Fibroblast of skin of left biceps (primary cell): ENCODE measurements around the gene WDR81.
"Not testable (repeated sequence)": the region's sequence is repeated elsewhere in the genome, so short reads cannot be mapped to it uniquely, and the experiment has no call there.

Experiments
- DNase-seq, 2 experiments: peaks; one replicate each; pipeline ENCODE4 v3.0.0-alpha.2; 2013; ENCODE audit warnings: low read depth in 2 of 2

The WDR81 gene

DNA sequence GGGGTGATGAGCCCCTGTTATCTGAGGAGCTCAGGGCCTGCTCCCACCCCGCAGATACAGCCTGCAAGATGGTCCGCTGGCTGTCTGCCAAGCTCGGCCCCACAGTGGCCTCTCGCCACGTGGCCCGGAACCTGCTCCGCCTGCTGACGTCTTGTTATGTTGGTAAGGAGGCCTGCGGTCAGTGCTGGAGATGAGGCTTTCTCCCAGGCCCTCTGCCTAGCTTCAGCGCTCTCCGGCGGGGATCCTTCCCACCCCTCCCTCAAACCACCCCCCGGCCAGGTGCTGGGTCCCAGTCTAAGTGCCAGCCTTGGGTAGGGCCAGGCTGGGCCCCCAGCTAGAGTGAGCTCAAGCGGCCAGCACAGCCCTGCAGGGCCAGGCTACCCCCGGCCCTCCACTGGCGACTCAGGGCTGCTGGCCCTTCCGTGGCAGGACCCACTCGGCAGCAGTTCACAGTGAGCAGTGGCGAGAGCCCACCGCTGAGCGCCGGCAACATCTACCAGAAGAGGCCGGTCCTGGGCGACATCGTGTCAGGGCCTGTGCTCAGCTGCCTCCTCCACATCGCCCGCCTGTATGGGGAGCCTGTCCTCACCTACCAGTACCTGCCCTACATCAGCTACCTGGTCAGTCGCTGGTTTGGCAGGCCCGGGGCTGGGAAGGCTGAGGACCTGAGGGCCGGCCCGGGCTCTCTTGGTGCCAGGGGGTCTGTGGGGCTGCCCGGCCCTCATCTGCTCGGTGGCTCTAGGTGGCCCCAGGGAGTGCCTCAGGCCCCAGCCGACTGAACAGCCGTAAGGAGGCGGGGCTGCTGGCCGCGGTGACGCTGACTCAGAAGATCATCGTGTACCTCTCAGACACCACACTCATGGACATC lies 6.1 kb downstream of the WDR81 start:
- DNase-seq = no peak

DNA sequence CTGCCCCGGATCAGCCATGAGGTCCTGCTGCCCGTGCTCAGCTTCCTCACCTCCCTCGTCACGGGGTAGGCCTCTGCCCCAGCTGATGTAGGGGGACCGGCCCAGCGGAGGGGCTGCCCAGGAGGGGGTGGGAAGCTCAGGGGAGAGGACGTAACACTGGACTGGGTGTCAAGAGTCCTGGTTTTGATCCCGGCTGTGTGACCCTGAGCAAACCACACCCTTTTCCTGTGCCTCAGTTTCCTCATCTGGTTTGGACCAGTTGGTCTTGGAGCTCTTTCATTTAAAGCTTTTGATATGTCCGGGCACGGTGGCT lies 6.6 kb downstream of the WDR81 start:
- no peak for DNase-seq

DNA sequence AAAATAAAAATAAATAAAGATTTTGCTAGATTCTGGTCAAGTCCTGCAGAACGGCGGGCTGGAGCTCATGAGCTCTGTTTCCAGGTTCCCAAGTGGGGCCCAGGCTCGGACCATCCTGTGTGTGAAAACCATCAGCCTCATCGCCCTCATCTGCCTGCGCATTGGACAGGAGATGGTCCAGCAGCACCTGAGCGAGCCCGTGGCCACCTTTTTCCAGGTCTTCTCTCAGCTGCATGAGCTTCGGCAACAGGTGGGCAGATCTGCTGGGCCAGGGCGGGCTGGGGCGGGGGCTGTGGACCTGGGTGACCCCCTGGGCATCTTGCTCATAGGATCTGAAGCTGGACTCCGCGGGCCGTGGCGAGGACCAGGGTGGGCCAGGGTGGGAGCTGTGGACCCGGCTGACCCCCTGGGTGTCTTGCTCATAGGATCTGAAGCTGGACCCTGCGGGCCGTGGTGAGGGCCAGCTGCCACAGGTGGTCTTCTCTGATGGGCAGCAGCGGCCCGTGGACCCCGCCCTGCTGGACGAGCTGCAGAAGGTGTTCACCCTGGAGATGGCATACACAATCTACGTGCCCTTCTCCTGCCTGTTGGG lies 7.8 kb downstream of the WDR81 start:
- DNase-seq = no peak

DNA sequence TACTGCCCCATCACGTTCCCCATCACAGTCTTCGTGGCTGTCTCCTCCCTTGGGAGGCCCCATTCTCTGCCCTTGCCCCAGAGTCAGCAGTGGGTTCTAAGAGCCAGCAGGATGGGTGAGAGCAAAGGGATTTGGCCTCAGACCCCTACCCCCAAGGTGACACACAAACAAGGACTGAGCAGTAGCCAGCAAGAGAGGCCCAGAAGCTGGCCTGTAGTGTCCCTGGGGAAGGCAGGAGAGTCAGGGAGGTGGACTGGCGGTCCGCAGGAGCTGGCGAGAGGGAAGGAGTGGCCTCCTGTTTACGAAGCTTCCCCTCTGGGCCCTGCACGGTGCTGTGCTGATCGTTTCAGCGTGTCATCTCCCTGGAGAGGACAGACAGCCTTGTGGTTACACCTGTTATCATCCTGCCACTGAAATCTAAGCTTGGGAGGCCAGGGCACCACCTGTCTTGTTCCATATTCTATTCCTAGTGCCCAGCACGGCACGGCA lies 8.4 kb downstream of the WDR81 start:
- DNase-seq = no peak

DNA sequence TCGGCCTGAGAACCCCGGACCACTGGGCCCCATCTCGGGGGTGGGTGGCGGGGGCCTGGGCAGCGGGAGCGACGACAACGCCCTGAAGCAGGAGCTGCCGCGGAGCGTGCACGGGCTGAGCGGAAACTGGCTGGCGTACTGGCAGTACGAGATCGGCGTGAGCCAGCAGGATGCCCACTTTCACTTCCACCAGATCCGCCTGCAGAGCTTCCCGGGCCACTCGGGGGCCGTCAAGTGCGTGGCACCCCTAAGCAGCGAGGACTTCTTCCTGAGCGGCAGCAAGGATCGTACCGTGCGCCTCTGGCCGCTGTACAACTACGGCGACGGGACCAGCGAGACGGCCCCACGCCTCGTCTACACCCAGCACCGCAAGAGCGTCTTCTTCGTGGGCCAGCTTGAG lies 9.3 kb downstream of the WDR81 start:
- no peak for DNase-seq

DNA sequence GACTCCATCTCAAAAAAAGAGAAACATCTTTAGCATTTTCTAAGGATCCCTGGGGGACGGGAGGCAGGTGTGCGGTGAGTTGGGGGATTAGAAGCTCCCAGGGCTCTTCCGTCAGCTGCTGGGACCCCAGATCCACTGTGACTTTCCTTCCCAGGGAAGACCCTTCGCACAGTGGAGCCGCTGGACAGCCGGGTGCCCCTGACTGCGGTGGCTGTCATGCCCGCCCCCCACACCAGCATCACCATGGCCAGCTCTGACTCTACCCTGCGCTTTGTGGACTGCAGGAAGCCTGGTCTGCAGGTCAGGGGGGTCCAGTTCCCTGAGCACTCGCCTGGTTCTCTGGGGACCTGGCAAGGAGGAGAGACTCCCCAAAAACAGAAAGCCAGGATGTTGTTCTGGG lies 10.9 kb downstream of the WDR81 start:
- no peak for DNase-seq

DNA sequence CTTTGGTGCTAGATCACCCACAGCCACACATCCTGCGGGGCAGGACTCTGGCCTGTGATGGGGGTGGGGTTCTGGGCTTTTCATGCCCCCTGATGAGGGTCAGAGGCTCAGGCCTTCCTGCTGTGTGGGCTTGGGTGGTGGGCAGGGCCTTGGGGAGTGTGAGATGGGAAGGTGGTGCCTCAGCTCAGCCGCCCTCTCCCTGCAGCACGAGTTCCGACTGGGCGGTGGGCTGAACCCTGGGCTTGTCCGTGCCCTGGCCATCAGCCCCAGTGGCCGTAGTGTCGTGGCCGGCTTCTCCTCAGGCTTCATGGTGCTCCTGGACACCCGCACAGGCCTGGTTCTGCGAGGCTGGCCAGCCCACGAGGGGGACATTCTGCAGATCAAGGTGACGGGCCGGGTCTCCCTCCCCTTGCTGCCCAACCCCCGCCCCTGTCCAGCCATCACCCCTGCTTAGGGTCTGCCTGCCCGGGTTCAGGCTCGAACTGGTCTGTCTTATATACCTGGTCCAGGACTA lies 11.4 kb downstream of the WDR81 start:
- no peak for DNase-seq

DNA sequence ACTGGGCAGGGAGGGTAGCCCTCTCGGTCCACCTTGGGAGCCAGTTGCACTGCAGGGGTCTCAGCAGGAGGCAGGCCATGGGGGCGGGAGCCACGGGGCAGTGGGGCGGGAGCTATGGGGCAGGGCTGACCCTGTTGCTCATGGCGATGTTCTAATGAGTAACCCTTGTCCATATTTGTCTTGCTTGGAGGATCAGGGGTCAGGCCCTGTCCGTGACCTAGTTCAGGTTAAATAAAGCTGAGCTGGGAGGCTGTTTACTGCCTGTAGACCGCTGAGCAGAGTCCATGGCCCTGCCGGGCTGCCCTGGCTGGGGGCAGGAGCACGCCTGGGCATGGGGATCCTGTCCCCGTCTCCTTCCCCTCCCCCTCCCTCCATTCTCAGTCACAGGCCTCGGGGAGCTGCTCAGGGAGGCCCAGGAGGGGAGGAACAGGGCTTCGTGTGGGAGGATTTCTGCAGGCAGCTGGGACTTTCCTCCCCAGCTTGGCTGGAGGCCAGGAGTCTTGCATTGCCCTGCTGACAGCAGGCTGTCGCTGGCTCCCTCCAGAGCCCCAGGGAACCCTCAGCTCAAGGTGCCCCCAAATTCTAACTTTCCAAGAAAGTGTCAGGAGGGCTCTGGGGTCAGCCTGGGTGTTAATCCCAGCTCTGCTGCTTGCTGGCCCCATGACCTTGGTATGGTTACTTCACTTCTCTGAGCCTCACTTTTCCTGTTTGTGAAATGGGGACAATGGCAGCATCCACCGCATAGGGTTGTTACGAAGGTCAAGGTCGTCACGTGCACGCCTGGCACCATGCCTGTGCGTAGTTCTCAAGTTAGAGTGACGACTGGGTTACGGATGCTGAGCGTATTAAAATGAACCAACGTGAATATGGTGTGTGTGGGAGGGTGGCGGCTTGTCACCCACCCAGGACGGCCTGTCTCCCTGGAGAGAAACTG lies 12.1 kb downstream of the WDR81 start:
- no peak for DNase-seq

DNA sequence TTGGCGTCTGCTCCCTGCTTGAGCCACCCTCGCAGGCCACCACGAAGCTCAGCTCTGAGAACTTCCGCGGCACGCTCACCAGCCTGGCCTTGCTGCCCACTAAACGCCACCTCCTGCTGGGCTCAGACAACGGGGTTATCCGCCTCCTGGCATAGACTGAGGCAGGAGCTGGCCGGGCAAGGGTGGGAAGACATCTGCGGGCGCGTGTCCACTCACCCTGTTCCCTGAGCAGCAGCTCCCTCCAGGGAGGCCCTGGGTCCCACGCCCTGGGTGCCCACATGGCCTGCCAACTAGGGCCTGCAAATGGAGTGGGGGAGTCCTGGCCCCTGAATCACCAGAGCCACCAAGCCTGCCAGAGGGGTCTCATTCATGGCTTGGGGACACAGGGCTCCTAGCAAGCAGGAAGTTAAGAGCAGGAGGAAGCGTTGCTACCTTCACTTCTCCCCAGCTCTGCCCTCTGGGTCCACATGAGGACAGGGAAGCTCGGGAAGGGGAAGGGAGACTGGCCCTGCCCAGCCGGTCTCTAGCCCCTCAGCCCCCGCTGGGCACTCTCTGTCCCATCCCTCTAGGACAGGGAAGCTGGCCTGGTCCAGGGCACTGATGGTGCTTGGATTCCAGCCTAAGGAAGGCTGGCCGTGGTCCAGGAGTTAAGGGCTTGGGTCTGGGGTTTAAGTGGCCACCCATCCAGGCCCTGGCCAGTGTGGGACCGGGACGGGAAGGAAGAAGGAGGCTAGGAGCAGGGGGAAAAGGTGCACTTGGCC lies 13.2 kb downstream of the WDR81 start:
- no peak for DNase-seq

DNA sequence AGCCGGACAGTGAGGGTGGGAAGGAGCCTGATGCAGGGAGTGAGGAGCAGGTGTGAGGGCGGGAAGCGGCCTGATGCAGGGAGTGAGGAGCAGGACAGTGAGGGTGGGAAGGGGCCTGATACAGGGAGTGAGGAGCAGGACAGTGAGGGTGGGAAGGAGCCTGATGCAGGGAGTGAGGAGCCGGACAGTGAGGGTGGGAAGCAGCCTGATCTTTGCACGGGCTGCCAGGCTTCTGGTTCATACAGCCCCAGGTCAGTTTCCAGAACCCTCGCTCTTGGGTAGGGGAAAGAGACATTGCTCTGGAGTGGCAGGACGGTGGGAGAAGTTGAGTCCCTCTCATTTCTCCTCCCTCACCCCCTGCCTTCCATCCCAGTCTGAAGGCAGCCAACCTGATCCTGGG lies 17.4 kb downstream of the WDR81 start:
- DNase-seq = not testable (repeated sequence)

DNA sequence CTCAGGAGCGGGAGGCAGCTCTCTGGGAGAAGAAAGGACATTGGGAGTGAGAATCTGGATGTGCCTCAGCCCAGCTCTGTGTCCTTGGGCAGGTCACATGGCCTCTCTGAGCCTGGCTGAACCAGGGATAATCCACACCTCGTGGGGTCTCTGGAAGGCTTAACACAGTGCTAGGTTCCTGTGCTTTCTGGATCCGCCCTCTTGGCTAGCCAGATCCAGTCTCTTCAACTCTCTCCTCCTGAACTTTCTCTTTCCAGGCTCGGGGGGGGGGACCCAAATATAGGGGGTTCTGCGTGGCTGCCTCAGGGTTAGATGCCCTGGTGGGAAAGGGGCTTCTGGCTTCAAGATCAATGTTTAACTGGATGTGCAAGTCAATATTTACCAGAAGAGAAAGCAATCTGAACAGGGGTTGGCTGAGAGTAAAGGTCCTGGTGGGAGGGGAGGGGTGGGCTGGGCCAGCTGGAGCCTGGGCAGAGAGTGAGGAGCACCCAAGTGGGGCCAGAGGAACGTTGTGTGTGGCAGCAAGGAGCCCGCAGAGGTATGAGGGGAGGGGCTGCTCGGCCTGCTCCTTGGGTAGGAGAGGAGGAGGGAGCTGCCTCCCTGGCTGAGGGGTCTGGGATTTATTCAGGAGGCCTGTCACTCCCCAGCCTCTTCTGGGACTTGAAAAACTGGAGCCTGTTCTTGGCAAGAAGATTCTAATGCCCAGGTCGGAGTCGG lies 18.0 kb downstream of the WDR81 start, which contains the start of gene SERPINF2:
SERPINF2 (plus strand) TSS at position 501 of the 717 bp plus-strand sequence. CDS start 2,125 bp downstream, outside the sequence.
- DNase-seq = no peak

DNA sequence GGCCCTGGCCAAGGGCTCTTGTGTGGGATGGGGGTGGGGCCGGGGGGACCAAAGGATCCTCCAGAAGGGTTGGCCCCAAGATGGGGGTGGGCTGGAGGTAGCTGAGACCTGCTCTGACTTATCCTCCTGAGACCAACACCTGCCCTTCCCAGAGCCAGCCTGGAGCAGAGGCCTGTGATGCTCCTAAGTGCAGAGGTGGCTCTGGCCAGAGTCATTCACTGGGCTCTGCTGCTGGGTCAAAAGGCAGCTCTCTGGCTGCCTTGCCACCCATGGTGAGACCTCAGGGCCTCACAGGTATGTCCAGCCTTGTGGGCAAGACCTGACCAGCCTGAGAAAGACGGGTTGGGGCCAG lies 18.6 kb downstream of the WDR81 start:
- DNase-seq = no peak

DNA sequence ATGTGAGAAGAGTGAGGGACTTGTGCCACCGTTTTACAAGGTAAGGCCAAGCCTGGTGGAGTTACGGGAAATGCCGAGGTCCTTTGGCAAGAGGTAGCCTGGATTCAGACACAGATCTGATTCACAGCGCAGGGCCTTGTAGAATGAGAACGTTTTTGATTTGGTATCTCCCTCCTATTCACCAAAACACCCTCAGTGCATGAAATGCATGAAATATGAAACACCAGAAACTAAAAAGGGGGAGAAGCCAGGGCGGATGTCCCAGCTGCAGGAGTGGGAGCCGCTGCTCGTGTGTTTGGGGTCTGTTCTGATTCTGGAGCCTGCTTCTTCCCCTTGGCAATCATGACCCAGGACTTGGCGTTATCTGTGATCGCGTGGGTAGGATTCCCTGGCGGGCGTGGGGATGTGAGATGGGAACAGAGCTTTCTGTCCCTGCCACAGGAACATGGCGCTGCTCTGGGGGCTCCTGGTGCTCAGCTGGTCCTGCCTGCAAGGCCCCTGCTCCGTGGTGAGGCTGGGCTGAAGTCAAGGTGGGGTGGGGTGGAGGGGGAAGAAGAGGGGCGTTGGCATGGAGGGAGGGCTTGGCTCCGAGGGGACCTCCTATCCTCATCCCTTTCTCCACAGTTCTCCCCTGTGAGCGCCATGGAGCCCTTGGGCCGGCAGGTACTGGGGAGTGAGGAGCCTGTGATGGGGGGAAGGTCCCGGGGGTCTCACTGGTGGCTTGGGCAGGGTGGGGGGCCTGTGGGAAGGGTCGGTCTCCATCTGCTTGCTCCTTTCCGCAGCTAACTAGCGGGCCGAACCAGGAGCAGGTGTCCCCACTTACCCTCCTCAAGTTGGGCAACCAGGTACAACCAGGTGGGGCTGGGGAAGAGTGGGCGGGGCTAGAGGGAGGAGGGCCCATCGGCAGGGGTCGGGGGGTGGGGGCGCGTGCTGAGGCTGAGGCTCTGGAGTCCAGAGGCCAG lies 20.3 kb downstream of the WDR81 start:
- DNase-seq = no peak

DNA sequence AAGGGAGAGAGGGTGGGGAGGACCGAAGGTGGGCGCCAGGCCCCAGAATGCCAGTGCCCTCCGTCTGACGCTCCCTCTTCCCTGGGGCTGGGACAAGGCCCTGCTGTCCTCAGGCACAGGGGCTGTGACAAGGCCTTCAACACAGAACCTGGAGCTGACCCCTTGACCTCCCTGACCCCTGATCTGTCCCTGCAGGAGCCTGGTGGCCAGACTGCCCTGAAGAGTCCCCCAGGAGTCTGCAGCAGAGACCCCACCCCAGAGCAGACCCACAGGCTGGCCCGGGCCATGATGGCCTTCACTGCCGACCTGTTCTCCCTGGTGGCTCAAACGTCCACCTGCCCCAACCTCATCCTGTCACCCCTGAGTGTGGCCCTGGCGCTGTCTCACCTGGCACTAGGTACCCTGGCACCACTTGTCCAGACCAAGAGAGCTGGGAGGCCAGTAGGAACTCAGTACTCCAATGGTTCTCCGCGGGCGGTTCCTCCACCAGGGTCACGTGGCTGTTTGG lies 21.1 kb downstream of the WDR81 start:
- DNase-seq = no peak

DNA sequence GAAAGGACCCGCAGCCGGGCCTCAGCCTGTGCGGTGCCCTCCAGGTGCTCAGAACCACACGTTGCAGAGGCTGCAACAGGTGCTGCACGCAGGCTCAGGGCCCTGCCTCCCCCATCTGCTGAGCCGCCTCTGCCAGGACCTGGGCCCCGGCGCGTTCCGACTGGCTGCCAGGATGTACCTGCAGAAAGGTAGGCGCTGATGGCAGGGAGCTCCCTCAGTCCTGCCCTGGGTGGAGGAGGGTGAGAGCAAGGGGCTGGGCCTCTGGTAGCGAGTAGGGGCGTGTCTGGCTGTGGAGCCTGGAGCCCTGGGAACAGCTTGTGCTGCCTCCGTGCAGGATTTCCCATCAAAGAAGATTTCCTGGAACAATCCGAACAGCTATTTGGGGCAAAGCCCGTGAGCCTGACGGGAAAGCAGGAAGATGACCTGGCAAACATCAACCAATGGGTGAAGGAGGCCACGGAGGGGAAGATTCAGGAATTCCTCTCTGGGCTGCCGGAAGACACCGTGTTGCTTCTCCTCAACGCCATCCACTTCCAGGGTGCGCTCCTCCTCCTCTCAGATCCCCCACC lies 22.6 kb downstream of the WDR81 start:
- no peak for DNase-seq

DNA sequence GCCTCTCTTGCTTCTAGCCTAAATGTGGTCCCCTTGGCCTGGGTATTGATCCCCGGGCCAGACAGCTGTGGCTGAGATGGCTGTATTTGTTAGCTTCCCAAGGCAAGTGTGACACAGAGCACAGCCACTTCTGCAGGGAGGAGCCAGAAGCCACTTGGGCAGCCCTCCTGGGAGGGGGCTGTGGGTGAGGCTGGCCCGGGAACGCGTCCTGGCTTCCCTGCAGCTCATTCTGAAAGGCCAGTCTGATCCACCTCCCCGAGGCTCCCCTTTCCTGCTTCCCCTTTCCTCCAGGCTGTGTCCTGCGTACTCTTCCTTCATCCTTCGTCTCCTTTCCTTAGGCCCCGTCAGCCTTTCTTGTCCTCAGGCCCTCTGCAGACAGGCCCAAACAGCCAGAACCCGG lies 26.1 kb downstream of the WDR81 start:
- DNase-seq = no peak

DNA sequence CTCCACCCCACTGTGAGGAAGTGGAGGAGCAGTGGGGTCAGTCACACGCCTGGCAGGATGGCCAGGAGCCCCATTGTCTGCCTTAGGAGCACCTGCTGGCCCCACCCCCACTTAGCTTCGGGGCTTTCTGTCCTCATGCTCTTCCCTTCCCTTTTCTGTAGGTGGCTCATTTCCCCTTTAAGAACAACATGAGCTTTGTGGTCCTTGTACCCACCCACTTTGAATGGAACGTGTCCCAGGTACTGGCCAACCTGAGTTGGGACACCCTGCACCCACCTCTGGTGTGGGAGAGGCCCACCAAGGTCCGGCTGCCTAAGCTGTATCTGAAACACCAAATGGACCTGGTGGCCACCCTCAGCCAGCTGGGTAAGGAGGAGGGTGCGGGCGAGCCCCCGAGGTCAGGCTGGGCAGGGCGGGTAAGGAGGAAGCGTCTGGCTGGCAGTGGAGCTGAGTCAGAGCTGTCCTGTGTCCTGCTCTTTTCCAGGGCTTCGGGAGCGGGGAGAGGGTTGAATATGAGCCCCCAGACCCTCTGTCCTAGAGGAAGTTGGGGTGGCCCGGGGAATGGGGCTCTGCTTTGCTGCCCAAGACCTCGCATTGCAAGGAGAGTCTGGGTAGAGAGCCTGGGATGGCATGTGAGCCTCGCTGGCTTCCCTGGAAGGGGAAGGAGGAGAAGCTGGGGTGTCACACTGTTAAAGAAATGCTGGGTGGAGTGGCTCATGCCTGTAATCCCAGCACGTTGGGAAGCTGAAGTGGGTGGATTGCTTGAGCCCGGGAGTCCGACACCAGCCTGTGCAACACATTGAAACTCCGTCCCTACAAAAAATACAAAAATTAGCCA lies 28.1 kb downstream of the WDR81 start:
- DNase-seq = no peak
